Breast epithelium (tissue), 3 donors: ENCODE results near the gene TBXAS1.

Experiments
- CTCF ChIP-seq, 3 donors: fragments of 450-650 bp; IDR thresholded peaks; one replicate each; pipeline ENCODE4 v1.5.1; 2016 to 2017; ENCODE audit warnings: antibody characterized with exemption in 3 of 3, mild to moderate bottlenecking in 3 of 3, moderate library complexity in 3 of 3
- POLR2A ChIP-seq: fragments of 450-650 bp; IDR thresholded peaks from one replicate; pipeline ENCODE4 v1.6.1; 2016; ENCODE audit warnings: antibody characterized with exemption, mild to moderate bottlenecking, moderate library complexity

DNA sequence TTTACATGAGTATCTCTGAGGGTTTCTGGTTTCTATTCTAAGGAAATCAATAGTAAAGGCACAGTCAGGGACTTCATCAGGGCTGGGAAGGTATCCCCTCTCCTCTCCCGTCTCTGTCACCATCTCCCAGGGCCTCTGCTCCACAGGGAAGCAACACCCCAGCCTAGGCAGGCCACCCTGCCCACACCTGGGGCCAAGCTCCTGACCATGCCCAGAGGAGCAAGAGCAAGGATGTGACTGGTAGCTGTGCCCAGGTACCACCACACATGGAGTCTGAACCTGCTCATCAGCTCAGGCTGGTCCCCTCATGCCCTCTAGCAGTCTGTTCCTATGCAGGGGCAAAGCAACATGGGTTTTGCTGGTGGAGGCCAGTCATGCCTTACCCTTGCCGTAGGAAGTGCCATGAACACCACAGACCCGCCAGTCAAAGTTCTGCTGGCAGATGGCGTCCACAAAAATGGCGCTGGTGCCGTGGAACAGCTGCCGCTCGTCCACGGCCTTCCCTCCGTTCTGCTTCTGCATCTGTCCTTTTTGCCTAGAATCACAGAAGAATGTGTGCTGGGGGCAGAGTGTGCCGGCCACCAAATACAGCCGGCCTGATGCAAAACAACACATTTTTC is 196.9 kb downstream of the TBXAS1 start:
- no peak for TF ChIP-seq CTCF (IDR thresholded peaks at IDR 0.05)
- no peak for TF ChIP-seq POLR2A
